Kidney tubule cell (primary cell): ENCODE results near the gene PES1.
"Not testable (repeated sequence)": the region's sequence is repeated elsewhere in the genome, so short reads cannot be mapped to it uniquely, and the experiment has no call there.

Source experiments
- DNase-seq: peaks from one replicate; pipeline ENCODE4 v3.0.0-alpha.2; 2018; ENCODE audit warnings: low spot score

PES1 gene

DNA sequence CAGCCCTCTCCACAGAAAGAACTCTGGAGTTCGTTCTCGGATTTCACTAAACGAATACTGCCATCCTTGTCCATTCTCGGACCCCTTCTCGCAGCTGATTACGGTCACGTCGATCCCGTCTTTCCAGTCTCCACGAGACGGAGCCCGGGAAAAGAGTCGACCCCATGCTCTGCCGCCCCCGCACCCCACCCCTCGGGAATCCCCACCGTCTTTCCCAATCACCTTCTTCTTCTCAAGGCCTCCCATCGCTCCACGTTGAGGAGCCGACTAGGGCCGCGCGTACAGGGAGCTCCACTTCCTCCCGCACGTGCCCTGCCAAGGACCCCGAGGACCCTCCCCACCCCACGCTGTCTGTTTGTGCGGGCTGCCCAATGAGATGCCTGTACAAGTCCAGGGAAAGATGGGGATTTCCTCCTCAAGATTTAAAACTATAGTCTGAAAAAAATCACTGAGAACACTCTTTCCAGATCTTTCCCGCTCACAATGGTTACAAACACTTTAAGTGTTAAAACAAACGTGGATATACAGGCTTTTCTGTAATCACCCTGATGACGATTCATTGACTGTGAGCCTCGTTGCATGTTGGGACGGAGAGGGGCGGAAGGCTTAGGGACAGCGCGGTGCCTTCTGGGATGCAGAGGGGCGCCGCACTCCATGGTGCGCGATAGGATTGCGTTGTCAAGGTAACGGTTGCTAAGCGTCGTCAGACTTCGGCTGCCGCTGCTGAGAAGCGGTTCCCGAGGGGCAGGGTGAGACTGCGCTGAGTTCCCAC lies at the start of gene PES1:
Gene PES1 (minus strand): TSS at position 323 of the 772 bp plus-strand sequence. CDS start 77 bp downstream, at position 246.
- DNase-seq, result peak; percentile 98

DNA sequence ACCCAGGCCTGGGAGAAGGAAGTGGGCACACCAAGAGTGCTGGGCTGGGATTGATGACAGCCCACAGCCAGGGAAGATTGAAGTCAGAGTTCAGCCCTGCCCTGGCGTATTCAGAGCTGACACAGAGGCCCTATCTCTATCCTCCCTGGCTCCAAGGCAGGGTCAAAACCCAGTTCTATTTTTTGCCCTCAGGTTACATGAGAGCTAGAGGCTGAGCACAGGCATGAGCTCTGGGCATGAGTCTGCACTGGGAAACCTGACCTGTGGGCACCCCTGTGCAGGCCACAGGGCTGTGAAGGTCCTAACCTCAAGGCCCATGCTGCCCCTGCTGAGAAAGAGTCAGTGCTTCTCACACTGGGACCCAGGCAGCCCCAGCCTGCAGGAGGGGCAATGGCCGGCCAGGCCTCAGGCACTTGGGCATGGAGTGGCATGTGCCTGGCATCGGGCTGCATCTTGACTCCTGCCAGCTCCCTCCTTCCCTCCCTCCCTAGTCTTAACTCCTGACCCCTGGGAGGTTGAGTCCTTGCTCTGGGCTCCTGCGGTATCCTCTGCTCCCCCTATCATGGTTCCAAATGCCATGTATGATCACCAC lies 49.2 kb upstream of the PES1 start:
- DNase-seq, result no peak

DNA sequence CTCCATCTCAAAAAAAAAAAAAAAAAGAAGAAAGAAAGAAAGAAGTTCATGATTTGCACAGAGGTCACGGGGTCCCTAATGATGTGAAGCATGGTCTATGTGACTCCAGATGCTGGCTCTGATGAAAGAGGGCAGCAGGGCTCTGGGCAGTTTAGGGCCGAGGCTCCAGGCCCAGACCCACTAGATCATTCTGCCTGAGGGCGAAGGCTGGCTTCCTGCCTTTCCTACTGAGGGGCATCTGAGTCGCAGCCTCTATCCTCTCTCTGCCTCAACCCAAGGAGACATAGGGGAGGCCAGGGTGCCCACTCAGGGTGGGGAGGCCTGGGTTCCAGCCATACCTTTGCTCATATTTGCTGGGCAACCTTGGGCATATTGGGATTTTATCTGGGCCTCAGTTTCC lies 48.7 kb upstream of the PES1 start:
- DNase-seq, result no peak

DNA sequence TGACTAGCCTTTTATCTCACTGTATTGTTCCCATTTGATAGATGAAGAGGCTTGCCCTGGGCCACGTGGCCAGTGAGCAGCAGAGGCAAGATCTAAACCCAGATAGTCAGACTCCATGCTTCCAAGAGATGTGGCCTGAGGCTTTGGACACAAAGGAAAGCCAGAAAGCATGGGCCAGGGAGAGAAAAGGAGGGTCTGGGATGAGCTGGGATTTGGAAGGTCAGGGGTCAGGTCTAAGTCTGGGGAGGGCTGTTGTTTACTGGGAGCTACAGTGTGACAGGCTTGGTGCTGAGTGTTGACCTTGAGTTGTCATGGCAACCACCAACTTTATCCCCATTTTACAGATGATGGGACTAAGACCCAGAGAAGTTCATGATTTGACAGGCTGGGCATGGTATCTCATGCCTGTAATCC lies 46.0 kb upstream of the PES1 start:
- no peak for DNase-seq

DNA sequence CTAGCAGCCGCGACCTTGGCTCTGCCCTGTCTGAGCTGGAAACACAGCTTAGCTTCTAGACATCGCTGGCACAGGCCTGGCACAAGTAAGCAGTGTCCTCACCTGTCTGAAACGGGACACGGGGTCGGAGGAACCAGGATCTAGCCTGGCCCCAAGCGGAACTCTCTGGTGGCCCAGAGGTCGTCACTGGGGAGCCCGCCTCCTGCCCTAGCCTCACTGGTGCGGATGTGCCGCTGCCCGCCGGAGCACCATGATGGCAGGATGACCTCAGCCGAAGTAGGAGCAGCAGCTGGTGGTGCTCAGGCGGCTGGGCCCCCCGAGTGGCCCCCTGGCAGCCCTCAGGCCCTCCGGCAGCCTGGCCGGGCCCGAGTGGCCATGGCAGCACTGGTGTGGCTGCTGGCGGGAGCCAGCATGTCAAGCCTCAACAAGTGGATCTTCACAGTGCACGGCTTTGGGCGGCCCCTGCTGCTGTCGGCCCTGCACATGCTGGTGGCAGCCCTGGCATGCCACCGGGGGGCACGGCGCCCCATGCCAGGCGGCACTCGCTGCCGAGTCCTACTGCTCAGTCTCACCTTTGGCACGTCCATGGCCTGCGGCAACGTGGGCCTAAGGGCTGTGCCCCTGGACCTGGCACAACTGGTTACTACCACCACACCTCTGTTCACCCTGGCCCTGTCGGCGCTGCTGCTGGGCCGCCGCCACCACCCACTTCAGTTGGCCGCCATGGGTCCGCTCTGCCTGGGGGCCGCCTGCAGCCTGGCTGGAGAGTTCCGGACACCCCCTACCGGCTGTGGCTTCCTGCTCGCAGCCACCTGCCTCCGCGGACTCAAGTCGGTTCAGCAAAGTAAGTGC lies 44.7 kb upstream of the PES1 start:
- peak; percentile 23 for DNase-seq

DNA sequence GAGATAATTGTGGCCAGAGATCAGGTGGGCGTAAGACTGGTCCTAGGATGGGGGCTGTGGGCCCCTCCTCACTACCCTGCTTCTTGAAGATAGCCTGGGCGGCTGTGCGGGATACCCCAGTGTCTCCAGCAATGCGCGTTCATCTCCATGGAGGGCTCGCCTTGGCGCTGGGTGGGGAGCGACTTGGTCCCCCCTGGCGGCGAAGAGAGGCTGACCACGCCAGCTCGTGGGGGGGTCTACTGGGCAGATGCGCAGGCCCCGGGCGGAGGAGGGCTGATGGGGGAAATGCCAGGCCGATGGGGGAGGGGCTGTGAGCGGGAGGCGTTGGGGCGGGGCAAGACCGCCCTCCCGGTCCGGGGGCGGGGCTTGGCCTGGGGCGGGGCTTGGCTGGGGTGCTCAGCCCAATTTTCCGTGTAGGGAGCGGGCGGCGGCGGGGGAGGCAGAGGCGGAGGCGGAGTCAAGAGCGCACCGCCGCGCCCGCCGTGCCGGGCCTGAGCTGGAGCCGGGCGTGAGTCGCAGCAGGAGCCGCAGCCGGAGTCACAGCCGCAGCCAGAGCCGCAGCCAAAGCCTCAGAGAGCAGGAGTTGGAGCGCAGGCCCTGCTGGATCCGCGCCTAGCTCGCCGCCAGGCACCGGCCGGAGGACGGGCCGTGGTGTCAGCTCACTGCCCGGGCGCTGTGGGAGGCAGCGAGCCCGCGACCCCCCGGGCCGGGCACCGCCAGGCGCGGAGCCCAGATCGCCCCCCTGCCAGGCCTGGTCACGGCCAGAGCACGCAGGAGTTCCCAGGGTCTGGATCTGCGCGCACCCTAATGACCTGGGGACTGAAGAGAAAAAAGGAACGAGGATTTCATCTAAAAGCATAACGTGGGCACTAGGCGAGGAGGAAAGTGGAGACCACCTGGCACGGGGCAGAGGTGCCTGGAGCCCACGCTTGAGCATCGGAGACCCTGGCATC lies 43.8 kb upstream of the PES1 start, which contains the start of gene SLC35E4:
Gene SLC35E4 (plus strand): TSS at position 509 of the 953 bp plus-strand sequence. CDS start 670 bp downstream, outside the sequence.
- peak; percentile 91 for DNase-seq

DNA sequence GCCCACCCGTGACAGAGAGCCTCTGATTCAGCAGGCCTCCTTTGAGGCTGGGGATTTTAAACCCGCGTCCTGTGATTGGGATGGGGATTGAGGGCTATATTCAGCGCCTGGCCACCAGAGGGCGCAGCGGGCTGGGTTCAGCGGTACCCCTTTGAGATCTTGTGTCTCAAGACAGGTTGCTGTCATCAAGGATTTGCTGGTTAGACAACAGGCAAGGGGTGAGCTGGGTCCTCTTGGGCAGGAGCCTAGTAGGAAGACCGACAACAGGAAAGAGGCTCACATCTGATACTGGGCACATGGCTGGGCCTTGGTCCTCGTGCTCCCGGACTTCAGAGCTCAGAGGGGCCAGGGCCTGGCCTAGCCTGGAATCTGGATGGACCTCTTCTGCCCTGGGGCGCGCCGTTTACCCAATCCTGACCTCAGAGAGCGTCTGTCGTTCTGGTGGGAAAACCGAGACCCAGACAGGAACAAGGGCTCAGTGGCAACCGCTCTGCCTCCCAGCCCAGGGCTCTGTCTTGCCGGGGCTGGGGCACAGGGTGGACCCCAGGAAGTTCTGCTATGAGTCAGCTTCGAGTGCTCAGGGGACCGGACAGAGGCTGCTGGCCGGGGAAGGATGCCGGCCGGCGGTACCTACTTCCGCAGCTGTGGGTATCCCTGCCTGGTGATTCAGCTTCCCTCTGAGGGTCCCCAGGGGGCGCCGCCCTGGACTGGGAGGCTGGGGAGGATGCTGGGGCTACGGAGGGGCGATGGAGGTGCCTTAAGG lies 42.9 kb upstream of the PES1 start:
- DNase-seq, result peak; percentile 91

DNA sequence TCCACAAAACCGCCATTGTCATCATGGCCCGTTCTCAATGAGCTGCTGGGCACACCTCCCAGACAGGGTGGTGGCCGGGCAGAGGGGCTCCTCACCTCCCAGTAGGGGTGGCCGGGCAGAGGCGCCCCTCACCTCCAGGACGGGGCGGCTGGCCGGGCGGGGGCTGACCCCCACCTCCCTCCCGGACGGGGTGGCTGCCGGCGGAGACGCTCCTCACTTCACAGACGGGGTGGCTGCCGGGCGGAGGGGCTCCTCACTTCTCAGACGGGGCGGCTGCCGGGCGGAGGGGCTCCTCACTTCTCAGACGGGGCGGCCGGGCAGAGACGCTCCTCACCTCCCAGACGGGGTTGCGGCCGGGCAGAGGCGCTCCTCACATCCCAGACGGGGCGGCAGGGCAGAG lies 39.8 kb upstream of the PES1 start:
- DNase-seq, result not testable (repeated sequence)

DNA sequence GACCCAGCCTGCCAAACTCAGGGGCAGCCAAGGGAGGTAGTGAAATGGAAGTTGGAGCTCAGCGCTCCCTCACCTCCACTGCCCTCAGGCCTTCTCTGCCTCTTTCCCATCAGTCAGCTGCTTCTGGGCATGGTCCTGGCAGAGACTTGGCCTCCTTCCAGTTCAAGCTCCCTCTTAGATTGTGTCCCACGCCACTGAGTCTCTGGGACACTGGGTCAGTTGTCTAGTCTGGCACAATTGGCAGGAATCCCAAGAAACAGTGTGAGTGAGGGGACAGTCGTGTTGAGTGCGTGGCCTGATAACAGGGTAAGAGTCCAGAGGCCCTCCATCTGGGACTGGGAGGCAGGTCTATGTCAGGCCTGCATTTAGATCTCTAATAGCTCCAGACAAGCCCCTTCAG lies 36.8 kb upstream of the PES1 start:
- no peak for DNase-seq

DNA sequence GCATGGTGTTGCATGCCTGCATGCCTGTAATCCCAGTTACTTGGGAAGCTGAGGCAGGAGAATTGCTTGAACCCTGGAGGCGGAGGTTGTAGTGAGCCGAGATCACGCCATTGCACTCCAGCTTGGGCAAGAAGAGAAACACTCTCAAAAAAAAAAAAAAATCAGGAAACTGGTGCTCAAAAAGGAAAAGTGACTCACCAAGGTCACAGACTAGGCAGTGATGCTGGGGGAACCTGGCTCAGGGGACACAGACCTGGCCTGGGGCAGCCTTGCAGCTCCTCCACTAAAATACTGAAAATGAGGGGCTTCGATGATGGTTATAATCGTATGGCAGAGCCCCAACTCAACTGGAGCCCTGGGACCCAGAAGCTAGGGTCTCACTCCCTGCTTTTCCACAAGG lies 35.8 kb upstream of the PES1 start:
- no peak for DNase-seq

DNA sequence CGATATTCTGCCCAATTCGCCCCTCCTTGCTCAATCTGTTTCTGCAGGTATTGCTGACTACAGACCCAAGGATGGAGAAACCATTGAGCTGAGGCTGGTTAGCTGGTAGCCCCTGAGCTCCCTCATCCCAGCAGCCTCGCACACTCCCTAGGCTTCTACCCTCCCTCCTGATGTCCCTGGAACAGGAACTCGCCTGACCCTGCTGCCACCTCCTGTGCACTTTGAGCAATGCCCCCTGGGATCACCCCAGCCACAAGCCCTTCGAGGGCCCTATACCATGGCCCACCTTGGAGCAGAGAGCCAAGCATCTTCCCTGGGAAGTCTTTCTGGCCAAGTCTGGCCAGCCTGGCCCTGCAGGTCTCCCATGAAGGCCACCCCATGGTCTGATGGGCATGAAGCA lies 34.7 kb upstream of the PES1 start:
- DNase-seq, result no peak

DNA sequence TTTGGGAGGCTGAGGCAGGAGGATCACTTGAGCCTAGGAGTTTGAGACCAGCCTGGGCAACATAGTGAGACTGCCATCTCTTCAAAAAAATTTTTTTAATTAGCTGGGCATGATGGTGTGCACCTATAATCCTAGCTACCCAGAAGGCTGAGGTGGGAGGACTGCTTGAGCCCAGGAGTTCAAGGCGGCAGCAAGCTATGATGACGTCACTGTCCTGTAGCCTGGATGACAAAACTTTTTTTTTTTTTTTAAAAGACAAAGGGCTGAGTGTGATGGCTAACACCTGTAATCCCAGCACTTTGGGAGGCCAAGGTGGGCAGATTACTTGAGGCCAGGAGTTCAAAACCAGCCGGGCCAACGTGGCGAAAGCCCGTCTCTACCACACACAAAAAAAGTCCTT lies 28.2 kb upstream of the PES1 start:
- DNase-seq, result not testable (repeated sequence)

DNA sequence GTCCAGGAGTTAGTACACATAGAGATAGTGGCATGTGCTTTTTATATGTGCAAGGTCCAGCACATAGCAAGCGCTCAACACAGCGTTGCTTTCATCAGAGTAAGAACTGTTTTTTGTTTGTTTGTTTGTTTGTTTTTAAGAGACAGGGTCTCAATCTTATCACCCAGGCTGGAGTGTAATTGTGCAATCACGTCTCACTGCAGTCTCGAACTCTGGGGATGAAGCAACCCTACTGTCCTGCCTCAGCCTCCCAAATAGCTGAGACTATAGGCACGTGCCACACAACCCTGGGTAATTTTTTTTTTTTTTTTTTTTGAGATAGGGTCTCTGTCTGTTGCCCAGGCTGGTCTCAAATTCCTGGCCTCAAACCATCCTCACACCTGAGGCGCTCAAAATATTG lies 26.1 kb upstream of the PES1 start:
- DNase-seq, result no peak

DNA sequence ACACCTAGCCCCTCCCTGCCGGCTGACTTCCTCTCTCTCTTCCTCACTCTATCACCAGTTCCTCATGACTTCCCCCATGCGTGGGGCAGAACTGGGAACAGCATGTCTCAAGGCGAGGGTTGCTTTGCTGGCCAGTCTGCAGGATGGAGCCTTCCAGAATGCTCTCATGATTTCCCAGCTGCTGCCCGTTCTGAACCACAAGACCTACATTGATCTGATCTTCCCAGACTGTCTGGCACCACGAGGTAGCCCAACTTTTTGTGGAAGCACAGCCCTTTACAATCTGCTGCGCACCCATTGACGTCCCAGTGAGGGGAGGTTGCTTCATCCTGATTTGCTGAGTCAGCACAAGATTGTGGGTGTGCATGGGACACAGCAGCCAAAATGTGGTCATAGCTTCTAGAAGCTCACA lies 23.8 kb upstream of the PES1 start:
- no peak for DNase-seq

DNA sequence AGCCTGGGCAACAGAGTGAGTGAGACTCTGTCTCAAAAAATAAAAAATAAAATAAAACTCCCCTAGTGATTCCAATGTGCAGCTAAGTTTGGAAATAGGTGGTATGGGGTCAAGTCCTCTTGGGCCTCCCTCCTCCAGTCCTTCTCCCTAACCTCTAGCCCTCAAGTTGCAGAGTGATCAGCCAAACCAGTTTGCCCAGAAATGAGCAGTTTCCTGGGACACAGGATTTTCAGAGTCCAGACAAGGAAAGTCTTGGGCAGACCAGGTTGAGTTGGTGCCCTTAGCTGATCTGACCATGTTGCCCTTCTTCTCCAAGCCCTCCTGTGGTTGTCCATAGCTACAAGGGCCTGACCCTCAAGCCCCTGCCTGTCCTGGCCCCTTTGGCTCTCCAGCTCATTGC lies 23.2 kb upstream of the PES1 start:
- DNase-seq, result no peak

DNA sequence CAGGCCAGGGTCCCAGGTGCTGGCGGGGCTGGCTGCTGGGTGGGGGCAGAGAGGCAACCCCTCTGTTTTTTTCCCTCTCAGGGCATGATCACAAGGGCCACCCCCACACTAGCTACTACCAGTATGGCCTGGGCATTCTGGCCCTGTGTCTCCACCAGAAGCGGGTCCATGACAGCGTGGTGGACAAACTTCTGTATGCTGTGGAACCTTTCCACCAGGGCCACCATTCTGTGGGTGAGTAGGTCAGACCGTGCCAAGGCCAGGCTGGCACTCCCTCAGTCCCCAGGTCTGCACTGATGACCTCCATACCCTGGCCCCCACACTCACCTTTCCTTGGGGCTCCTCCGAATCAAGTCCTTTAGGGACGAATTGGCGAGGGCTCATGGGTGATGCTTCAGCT lies 22.6 kb upstream of the PES1 start:
- DNase-seq, result no peak

DNA sequence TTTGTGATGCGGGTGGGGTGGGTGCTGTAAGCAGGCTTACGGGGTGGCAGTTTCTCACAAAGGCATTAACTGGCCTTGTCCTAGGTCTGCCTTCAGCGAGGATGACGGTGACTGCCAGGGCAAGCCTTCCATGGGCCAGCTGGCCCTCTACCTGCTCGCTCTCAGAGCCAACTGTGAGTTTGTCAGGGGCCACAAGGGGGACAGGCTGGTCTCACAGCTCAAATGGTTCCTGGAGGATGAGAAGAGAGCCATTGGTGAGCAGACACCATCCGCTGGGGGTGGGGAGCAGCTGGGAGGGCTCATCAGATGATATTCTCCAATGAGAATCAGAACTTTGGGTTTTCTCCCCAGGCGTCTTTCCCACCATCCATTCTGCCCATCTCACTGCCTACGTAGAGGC lies 21.1 kb upstream of the PES1 start:
- no peak for DNase-seq

DNA sequence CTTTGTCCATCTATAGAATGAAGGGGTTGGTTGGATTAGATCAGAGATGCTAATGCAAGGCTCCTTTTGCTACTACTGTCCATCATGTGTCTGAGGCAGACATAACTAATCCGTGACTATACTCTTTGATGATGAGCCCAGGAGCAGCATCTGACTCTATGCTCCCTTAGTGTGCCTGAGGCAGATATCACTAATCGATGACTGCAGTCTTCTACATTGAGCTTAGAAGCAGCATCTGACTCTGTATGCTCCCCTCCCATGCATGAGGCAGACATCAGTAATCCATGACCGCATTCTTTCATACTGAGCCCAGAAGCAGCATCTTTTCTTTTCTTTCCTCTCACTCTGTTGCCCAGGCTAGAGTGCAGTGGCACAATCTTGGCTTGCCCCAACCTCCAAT lies 19.5 kb upstream of the PES1 start:
- peak; percentile 20 for DNase-seq

DNA sequence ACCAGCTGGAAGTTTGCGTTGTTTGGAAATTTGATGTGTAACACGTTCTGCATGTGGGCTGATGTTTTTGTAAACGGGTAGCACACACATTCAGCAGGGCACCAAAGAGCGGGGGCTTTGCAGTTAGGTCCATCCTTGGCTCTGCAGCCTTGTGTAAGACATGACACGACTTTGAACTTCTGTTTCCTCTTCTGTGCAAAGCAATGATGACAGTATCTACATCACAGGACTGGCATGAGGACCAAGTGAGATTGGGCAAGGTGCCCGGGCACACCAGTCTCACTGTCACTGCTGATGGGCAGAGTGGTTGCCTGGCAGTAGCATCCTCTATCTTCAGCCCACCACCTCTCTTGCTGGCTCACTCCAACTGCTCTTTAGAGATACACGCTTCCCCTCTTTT lies 18.6 kb upstream of the PES1 start:
- no peak for DNase-seq

DNA sequence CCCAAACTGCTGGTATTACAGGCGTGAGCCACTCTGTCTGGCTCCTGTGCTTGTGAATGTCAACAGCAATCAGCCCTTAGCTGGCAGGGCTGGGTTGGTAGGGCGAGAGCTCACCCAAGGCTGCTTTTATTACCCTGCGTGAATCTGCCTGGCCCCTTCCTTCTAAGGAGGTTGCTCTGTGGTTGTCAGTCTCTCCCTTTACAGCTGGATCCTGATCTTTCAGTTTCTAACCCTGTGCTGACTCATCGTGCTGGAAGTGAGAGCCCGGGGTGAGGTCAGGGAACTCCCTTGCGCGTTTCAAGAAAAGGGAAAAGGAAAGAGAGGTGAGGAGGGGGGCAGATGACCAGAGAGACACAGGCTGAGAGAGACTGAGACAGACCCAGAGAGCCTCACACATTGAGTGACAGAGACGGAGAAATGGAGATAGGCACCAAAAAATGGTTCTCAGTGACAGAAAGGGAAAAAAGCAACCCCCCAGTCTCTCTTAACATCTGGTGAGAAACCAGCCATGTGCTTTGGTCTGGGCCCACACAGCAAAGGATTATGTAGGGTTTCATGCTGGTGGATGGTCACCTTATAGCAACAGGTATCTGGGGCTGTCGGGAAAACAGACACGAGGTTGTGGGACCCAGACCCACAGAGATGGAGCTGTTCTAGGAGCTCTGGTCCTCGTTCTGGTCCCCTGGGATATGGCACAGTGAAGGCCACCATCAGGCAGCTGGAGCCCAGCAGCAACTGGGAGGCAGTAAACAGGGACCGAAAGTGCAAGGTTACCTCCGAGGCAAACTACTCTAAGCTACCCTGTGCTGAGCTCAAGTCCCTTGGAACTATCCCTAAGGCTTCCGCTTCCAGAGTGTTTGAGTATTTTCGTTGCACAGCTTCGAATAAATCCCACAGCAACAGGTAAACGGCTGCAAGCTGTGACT lies 17.8 kb upstream of the PES1 start:
- peak; percentile 90 for DNase-seq
